Measurements from ENCODE around the gene FAM222A.

The FAM222A gene

DNA sequence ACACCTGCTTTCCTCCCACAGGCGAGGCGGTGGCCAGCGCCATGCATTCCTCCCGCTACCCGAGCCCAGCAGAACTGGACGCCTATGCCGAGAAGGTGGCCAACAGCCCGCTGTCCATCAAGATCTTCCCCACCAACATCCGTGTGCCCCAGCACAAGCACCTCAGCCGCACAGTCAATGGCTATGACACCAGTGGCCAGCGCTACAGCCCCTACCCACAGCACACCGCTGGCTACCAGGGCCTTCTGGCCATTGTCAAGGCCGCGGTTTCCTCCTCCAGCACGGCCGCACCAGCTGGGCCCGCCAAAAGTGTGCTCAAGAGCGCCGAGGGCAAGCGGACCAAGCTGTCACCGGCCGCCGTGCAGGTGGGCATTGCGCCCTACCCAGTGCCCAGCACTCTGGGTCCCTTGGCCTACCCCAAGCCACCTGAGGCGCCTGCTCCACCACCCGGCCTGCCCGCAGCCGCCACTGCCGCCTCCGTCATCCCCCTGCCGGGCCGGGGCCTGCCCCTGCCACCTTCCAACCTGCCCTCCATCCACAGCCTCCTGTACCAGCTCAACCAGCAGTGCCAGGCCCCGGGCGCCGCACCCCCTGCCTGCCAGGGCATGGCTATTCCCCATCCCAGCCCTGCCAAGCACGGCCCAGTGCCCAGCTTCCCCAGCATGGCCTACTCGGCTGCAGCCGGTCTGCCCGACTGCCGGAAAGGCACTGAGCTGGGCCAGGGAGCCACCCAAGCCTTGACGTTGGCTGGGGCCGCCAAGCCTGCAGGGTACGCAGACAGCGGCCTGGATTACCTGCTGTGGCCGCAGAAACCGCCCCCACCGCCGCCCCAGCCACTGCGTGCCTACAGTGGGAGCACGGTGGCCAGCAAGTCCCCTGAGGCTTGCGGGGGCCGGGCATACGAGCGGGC is 54.6 kb downstream of the FAM222A start:
- no peak overlapping the region for H3K4me2 ChIP-seq (ENCODE audit: low read length)
- H3K27me3 ChIP-seq (ENCODE audit: low read depth, low read length) = no peaks in the 10 kb centered on the region
- no peaks in the 10 kb centered on the region for H3K9me3 ChIP-seq (ENCODE audit: insufficient read depth, low read length)
- H3K4me1 ChIP-seq (ENCODE audit: low read length) = peaks cover 6% of the 10 kb centered on the region; the same call in 1 of the 2 replicates
- no peak overlapping the region for H2AFZ ChIP-seq (ENCODE audit: low read depth, low read length)
- peaks cover 2% of the 10 kb centered on the region for H3K36me3 ChIP-seq (replicated peaks; ENCODE audit: low read depth, low read length)
- no peaks in the 10 kb centered on the region for H4K20me1 ChIP-seq (ENCODE audit: insufficient read depth, low read length)
- H3K9ac ChIP-seq (ENCODE audit: low read length) = no peak overlapping the region
- peaks cover 17% of the 10 kb centered on the region for H3K79me2 ChIP-seq (ENCODE audit: low read length)
- no peak overlapping the region for H3K4me3 ChIP-seq (ENCODE audit: low read length)
- no peak overlapping the region for H3K27ac ChIP-seq (ENCODE audit: low read length)
- TF ChIP-seq CTCF (IDR thresholded peaks at IDR 0.05; ENCODE audit: low read depth, low read length) = no peak
- TF ChIP-seq EZH2phosphoT487 (IDR thresholded peaks at IDR 0.05; ENCODE audit: low read depth) = no peak

DNA sequence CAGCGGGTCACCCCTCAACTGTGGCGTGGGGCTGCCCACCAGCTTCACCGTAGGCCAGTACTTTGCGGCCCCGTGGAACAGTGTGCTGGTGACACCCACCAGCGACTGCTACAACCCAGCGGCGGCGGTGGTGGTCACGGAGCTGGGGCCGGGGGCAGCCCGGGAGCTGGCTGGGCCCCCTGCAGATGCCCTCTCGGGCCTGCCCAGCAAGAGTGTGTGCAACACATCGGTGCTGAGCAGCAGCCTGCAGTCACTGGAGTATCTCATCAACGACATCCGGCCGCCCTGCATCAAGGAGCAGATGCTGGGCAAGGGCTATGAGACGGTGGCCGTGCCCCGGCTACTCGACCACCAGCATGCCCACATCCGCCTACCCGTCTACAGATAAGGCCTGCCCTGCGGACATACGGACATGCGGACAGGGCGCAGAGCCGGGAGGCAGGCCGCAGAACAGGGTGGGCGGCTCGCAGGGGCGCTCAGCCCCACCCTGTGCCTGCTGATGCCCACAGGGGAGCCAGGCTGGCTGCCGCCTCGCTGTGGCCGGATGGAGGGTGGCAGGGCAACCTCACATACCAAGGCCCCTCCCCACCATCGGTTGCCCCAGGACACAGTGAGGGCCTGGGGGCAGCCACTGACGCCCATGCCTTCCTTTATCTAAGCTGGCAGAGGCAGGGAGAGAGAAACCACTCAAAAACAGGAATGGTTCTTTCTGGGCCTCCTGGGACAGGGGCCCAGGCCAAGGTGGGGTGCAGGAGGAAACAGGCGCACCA is 55.5 kb downstream of the FAM222A start:
- Histone ChIP-seq H2AFZ (ENCODE audit: low read depth, low read length) (no peak overlapping the region), H3K27me3 (ENCODE audit: low read depth, low read length) (no peaks in the 10 kb centered on the region), H3K4me1 (ENCODE audit: low read length) (peaks cover 12% of the 10 kb centered on the region), H3K4me2 (ENCODE audit: low read length) (no peak overlapping the region), H3K4me3 (ENCODE audit: low read length) (no peak overlapping the region), H3K36me3 (replicated peaks; ENCODE audit: low read depth, low read length) (no peaks in the 10 kb centered on the region), H3K9ac (ENCODE audit: low read length) (no peak overlapping the region), H3K79me2 (ENCODE audit: low read length) (peaks cover 17% of the 10 kb centered on the region), H3K9me3 (ENCODE audit: insufficient read depth, low read length) (no peaks in the 10 kb centered on the region), H3K27ac (ENCODE audit: low read length) (no peak overlapping the region), H4K20me1 (ENCODE audit: insufficient read depth, low read length) (no peaks in the 10 kb centered on the region)
- no peak for TF ChIP-seq CTCF (IDR thresholded peaks at IDR 0.05; ENCODE audit: low read depth, low read length)
- TF ChIP-seq EZH2phosphoT487 (IDR thresholded peaks at IDR 0.05; ENCODE audit: low read depth) = no peak

- Histone ChIP-seq H3K4me2 (ENCODE audit: low read length) (no peak overlapping the region), H3K27me3 (ENCODE audit: low read depth, low read length) (no peaks in the 10 kb centered on the region), H3K36me3 (replicated peaks; ENCODE audit: low read depth, low read length) (no peaks in the 10 kb centered on the region), H2AFZ (ENCODE audit: low read depth, low read length) (no peak overlapping the region), H4K20me1 (ENCODE audit: insufficient read depth, low read length) (no peaks in the 10 kb centered on the region), H3K4me1 (ENCODE audit: low read length) (peaks cover 19% of the 10 kb centered on the region), H3K27ac (ENCODE audit: low read length) (no peak overlapping the region), H3K4me3 (ENCODE audit: low read length) (no peak overlapping the region), H3K9me3 (ENCODE audit: insufficient read depth, low read length) (no peaks in the 10 kb centered on the region), H3K79me2 (ENCODE audit: low read length) (peaks cover 17% of the 10 kb centered on the region), H3K9ac (ENCODE audit: low read length) (no peak overlapping the region)
- no peak for TF ChIP-seq EZH2phosphoT487 (IDR thresholded peaks at IDR 0.05; ENCODE audit: low read depth)
- no peak for TF ChIP-seq CTCF (IDR thresholded peaks at IDR 0.05; ENCODE audit: low read depth, low read length)
Measured at GRCh38 chr12:109770104-109770860, 56.7 kb downstream of the FAM222A start.

Measured in OCI-LY3 (cell line).